ENCODE measurements around the gene SCRN1.
"Not testable (repeated sequence)": the region's sequence is repeated elsewhere in the genome, so short reads cannot be mapped to it uniquely, and the experiment has no call there.

SCRN1 gene

DNA sequence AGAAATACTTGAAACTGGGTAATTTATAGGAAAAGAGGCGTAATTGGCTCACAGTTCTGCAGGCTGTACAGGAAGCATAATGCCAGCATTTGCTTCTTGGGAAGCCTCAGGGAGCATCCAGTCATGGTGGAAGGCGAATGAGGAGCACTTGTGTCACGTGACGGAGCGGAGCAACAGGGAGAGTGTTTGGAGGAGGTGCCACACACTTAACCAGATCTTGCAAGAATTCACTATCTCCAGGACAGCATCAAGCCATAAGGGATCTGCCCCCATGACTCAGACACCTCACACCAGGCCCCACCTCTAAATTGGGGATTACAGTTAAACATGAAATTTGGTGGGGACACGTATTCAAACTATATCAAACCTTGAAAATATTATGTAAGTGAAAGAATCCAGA lies 94.0 kb downstream of the SCRN1 start:
- TF ChIP-seq, protein P1, sequence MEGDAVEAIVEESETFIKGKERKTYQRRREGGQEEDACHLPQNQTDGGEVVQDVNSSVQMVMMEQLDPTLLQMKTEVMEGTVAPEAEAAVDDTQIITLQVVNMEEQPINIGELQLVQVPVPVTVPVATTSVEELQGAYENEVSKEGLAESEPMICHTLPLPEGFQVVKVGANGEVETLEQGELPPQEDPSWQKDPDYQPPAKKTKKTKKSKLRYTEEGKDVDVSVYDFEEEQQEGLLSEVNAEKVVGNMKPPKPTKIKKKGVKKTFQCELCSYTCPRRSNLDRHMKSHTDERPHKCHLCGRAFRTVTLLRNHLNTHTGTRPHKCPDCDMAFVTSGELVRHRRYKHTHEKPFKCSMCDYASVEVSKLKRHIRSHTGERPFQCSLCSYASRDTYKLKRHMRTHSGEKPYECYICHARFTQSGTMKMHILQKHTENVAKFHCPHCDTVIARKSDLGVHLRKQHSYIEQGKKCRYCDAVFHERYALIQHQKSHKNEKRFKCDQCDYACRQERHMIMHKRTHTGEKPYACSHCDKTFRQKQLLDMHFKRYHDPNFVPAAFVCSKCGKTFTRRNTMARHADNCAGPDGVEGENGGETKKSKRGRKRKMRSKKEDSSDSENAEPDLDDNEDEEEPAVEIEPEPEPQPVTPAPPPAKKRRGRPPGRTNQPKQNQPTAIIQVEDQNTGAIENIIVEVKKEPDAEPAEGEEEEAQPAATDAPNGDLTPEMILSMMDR (IDR thresholded peaks at IDR 0.05; ENCODE audit: low read length, missing control alignments), result no peak
- no peak overlapping the region for H3K4me3 ChIP-seq (replicated peaks; ENCODE audit: low read depth, low read length)
- no peak for DNase-seq (ENCODE audit: low read depth)

DNA sequence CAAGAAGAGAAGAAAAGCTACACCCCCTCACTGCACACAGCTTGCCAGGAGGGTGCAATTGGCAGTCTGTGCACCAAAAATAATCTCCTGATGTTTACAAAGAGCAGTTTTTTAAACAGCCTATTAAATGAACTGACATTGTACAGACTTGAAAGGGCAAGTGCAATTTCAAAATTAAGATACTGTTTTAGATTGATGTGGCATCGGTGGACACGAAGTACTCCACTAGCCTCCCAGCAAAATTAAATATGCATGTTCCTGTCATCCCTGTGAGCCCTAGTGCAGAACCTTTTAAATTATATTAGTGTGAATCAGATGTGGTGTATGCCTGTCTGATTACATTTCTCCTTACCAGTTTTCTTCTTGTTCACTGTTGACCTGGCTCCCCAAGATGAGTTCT lies 95.3 kb downstream of the SCRN1 start:
- no peak for DNase-seq (ENCODE audit: low read depth)
- TF ChIP-seq, protein P1 (IDR thresholded peaks at IDR 0.05; ENCODE audit: low read length, missing control alignments), result no peak
- H3K4me3 ChIP-seq (replicated peaks; ENCODE audit: low read depth, low read length), result no peak overlapping the region

DNA sequence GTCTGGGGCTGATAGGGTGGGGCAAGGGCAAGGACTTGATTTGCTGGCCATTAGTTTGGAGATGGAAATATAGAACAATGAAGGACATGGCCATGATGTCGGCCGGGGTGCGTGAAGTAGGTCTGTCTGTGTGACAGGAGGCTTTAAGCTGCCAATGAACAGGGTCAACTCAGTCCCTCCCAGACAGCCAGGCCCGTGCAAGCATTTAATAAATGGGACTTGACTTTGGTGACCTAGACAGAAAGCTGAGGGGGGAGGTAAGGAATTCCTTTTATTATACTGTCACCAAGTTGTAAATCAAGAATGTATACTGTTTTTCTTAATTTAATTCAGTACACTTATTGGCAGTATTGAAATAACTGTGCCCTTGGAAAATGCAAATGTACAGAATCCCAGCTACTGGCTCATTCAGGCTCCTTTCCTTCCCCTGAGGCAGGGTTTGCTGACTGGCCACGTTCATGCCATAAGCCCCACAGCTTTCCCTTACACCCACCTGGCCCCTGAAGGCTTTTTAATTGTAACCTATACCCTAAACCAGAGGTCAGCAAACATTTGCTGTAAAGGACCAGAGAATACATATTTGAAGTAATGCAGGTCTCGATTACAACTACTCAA lies 96.1 kb downstream of the SCRN1 start:
- TF ChIP-seq, protein P1 (IDR thresholded peaks at IDR 0.05; ENCODE audit: low read length, missing control alignments), result no peak
- no peak for DNase-seq (ENCODE audit: low read depth)

DNA sequence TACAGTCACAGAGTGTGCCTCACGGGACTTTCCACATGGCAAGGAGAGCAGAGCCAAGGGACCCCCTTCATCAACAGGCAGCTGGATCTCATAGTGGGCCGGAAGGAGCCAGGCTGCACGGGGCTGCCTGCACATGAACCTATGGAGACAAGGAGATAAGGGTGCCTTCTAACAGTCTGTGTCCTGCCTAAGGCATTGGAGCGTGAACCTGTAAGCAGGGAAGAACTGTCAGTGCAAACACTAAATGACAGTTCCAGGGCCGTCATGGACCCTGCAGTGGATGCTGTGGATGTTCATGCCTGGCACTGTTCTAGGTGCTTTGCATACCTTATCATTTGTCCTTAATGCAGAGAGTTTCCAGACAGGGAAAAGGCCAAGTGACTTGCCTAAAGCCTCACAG lies 97.4 kb downstream of the SCRN1 start:
- no peak overlapping the region for H3K4me3 ChIP-seq (replicated peaks; ENCODE audit: low read depth, low read length)
- TF ChIP-seq, protein P1 (IDR thresholded peaks at IDR 0.05; ENCODE audit: low read length, missing control alignments), result no peak
- no peak for DNase-seq (ENCODE audit: low read depth)

More for the DNA sequence above, 96.1 kb downstream of the SCRN1 start:
- no peak overlapping the region for H3K4me3 ChIP-seq (replicated peaks; ENCODE audit: low read depth, low read length)

DNA sequence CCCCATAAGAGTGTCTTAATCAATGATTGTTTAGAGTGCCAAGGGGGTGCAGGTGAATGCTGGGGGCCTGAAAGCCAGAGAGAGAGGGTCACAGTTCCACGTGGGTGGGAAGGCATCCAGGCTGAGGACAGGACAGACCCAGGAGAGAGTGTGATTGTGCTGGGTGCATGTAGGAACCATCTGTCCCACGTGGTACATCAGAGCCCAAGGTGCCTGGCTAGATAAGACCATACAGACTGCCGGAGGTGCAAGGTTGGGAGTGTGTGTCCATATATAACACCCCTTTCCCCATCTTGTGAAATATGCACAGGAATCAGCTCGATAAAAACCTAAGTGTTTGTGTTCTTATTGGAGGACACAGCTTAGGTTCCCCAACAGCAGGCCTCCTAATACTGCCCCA lies 97.8 kb downstream of the SCRN1 start:
- H3K4me3 ChIP-seq (replicated peaks; ENCODE audit: low read depth, low read length), result no peak overlapping the region
- TF ChIP-seq, protein P1 (IDR thresholded peaks at IDR 0.05; ENCODE audit: low read length, missing control alignments), result no peak
- no peak for DNase-seq (ENCODE audit: low read depth)

DNA sequence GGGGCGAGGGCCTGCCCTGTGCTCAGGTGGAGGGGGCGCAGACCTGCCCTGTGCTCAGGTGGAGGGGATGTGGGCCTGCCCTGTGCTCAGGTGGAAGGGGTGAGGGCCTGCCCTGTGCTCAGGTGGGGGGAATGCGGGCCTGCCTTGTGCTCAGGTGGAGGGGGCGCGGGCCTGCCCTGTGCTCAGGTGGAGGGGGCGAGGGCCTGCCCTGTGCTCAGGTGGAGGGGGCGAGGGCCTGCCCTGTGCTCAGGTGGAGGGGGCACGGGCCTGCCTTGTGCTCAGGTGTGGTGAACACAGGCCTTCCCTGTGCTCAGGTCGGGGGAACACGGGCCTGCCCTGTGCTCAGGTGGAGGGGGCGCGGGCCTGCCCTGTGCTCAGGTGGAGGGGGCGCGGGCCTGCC lies 98.8 kb downstream of the SCRN1 start:
- not testable (repeated sequence) for DNase-seq (ENCODE audit: low read depth); H3K4me3 ChIP-seq (replicated peaks; ENCODE audit: low read depth, low read length)

DNA sequence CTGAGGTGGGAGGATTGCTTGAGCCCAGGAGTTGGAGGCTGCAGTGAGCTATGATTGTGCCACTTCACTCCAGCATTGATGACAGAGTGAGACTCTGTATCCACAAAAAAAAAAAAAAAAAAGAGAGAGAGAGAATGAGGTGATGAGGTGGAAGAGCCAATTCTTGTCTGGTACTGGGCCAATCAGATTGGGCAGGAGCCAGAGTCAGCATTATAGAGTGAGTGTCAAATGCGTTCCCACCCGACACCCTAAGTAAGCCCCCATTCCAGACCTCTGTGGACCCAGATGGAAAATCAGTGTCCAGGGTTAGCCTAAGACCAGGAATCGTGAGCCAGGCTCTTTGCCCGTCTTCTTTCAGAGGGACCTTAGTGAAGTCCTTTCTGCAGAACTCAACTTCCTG lies 99.3 kb downstream of the SCRN1 start:
- TF ChIP-seq, protein P1 (IDR thresholded peaks at IDR 0.05; ENCODE audit: low read length, missing control alignments), result no peak
- no peak overlapping the region for H3K4me3 ChIP-seq (replicated peaks; ENCODE audit: low read depth, low read length)
- no peak for DNase-seq (ENCODE audit: low read depth)

Data from fibroblast of pulmonary artery (primary cell).